T-helper 1 cell (primary cell): ENCODE measurements around the gene OR2D3.
A peak's percentile ranks its signal among the peaks of the same experiment; 100 is the strongest.
"Not testable (repeated sequence)": the region's sequence is repeated elsewhere in the genome, so short reads cannot be mapped to it uniquely, and the experiment has no call there.

Experiments used
- DNase-seq, 5 donors: peaks; one replicate each; pipeline ENCODE4 v3.0.0-alpha.2; 2012 to 2020

OR2D3 gene

DNA sequence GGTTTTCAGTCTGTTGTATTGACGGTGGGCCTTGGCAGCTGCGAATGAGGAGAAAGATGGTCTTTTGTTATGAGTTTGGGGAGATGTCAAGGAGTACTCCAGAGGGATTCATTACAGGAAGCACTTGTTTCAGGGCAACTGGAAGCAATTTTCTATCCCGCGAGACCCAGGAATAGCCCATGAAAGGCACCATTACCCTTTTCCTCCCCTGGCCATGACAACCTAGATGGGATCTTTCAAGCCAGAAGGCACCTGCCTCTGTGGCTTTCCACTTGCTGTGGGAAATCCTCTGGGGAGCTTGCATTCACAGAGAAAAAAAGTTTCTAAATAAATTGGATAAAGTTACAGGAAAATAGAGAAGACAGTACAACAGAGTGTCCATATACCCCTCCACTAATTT is 8.1 kb downstream of the OR2D3 start:
- no peak for DNase-seq

- DNase-seq: no peak
These were observed 10.4 kb downstream of the OR2D3 start for GRCh38 chr11:6931146-6931713.

DNA sequence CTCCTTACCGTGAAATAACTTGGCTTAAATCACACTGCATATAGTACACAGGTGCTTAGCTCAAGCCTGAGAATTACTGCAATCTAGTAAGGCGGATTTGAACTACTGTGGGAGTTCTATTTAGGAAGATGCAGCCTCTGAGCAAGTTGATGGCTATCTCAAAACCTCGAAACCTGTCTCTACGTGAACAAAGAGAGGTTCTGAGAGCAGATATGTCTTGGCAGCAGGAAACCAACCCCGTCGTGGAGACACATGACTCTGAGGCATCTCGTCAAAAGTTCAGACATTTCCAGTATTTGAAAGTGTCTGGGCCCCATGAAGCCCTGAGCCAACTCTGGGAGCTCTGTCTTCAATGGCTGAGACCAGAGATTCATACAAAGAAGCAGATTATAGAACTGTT is 11.3 kb downstream of the OR2D3 start:
- DNase-seq: peak in 1 of 5 donors; percentile 6

DNA sequence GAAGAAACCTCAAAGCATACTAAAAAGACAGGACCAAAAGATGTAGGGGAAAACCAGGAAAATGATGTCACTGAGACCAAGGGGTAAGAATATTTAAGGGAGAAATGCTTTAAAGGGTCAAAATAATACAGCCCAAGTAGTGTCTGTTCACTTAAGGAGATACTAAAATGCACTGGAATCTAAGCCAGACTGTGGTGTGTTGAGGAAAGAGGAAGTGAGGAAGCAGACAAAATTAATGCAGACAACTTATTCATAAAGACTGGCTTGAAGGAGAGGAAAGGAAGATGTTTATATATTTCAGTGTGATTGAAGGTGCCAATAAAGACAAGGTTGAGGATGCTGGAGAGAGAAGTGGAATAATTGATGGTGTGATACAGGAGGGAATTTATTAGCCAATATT is 21.2 kb downstream of the OR2D3 start:
- no peak for DNase-seq

- DNase-seq: no peak
These were observed 22.3 kb downstream of the OR2D3 start for GRCh38 chr11:6943131-6943530.

- not testable (repeated sequence) for DNase-seq
These were observed 33.4 kb downstream of the OR2D3 start for GRCh38 chr11:6954248-6954647.

DNA sequence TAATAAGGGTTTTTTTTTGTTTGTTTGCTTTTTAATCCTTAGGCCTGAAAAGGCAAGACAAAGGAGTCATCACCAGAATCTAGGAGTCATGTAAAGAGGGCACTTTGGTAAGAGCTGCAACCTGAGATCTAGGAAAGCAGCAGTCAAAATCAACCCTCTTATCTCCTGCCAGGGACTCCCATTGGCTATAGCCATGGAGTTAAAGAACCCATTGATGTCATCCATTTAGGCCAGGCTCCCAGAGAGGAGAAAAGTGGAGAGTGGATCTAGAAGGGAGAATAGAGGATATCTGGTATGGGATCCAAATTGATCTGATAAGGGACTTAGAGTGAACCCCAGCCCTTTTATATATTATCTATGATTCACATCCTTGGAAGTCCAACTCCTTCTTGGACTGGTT is 41.3 kb downstream of the OR2D3 start:
- no peak for DNase-seq

GRCh38 chr11:6962673-6963072 is 41.9 kb downstream of the OR2D3 start:
- DNase-seq: no peak

DNA sequence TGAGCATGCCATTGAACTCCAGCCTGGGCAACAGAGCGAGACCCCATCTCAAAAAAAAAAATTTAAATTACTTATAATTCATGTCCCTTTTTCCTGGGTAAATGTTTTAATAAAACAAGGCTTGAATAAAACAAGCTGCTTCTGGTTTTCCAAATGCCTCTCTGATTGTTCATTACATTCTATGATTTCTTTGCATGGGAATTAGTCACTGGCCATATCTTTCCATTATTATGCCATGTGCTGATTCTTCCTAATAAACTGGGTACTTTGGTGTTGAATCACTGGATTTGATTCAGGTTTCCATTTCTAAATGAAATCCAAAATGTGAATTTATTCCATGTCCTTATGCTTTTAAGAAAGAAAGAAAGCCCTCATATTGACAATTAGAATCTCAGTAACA is 48.0 kb downstream of the OR2D3 start:
- DNase-seq: no peak

DNA sequence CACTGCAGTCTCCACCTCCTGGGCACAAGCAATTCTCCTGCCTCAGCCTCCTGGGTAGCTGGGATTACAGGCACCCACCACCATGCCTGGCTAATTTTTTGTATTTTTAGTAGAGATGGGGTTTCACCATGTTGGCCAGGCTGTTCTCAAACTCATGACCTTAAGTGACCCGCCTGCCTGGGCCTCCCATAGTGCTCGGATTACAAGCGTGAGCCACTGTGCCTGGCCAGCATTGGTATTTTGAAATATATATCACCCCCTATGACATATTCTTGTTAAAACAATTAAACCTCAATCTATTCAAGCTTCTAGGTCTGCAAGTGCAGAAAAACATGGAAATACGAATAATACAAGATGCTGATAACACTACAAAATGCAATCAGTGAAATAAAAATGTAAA is 49.1 kb downstream of the OR2D3 start:
- not testable (repeated sequence) for DNase-seq
